KMS-11 (cell line): Measurements from ENCODE around the gene GPR18.
"Not testable (repeated sequence)": the region's sequence is repeated elsewhere in the genome, so short reads cannot be mapped to it uniquely, and the experiment has no call there.

Source experiments
- H2AFZ ChIP-seq: fragments of 200-600 bp; sonication (generic); 2 replicates; pipeline ENCODE4 v1.6.1; 2016; ENCODE audit warnings: antibody characterized with exemption, mixed run types, low read depth
- H3K27ac ChIP-seq: fragments of 200-600 bp; sonication (generic); 2 replicates; pipeline ENCODE4 v1.6.1; 2016; ENCODE audit warnings: mild to moderate bottlenecking, mixed run types
- H3K27me3 ChIP-seq: fragments of 200-600 bp; sonication (generic); 2 replicates; pipeline ENCODE4 v1.6.1; 2017; ENCODE audit warnings: mild to moderate bottlenecking, low read depth, mixed run types, moderate library complexity; ENCODE audit not compliant: insufficient read depth
- H3K36me3 ChIP-seq: fragments of 200-600 bp; sonication (generic); 2 replicates; pipeline ENCODE4 v1.6.1; 2017; ENCODE audit warnings: mild to moderate bottlenecking, mixed run types; ENCODE audit not compliant: insufficient read depth
- H3K4me1 ChIP-seq: fragments of 200-600 bp; sonication (generic); 2 replicates; pipeline ENCODE4 v1.6.1; 2016; ENCODE audit warnings: mild to moderate bottlenecking, low read depth, mixed run types; ENCODE audit not compliant: poor library complexity, severe bottlenecking
- H3K4me2 ChIP-seq: fragments of 200-600 bp; sonication (generic); 2 replicates; pipeline ENCODE4 v1.7.0; 2016; ENCODE audit warnings: mild to moderate bottlenecking, mixed run types
- H3K4me3 ChIP-seq: fragments of 200-600 bp; sonication (generic); IDR thresholded peaks from 2 replicates; pipeline ENCODE4 v1.6.1; 2017; ENCODE audit warnings: low read depth, low read length, mixed read lengths; ENCODE audit not compliant: insufficient read depth
- H3K79me2 ChIP-seq: fragments of 200-600 bp; sonication (generic); 2 replicates; pipeline ENCODE4 v1.6.1; 2016; ENCODE audit warnings: low read depth, mixed run types; ENCODE audit not compliant: insufficient read depth
- H3K9ac ChIP-seq: fragments of 200-600 bp; sonication (generic); 2 replicates; pipeline ENCODE4 v1.6.1; 2016; ENCODE audit warnings: mild to moderate bottlenecking, mixed run types
- H4K20me1 ChIP-seq: fragments of 200-600 bp; sonication (generic); 2 replicates; pipeline ENCODE4 v1.6.1; 2016; ENCODE audit warnings: mild to moderate bottlenecking, mixed run types; ENCODE audit not compliant: insufficient read depth
- TF ChIP-seq, protein P1 (sequence below): fragments of 200-600 bp; sonication (generic); conservative IDR thresholded peaks from 2 replicates; pipeline ENCODE4 v1.6.1; 2017; ENCODE audit warnings: low read depth, mild to moderate bottlenecking, antibody characterized with exemption, low read length, moderate library complexity, mixed read lengths

GPR18 gene

DNA sequence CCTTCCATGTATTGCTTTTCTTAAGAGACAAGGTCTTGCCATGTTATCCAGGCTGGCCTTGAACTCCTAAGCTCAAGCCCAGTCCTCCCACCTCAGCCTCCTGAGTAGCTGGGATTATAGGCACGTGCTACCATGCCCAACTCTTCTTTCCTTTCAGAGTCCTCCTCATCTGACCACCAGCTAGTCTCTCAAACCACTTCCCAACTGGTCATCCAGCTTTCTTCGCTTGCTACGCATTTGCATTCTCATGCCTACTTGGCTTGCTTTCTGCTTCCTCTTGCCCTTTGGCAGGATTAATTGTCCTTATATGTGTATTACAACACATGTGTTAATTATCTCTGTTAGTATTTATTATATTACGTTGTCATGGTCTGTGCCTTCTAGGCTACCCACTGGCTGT, 6.3 kb downstream of the GPR18 start:
- Histone ChIP-seq H3K27me3 (no peaks in the 10 kb centered on the region), H3K36me3 (no peaks in the 10 kb centered on the region), H4K20me1 (no peaks in the 10 kb centered on the region), H3K4me1 (no peaks in the 10 kb centered on the region), H2AFZ (no peak overlapping the region), H3K9ac (no peak overlapping the region), H3K27ac (no peak overlapping the region), H3K4me2 (no peak overlapping the region), H3K79me2 (no peaks in the 10 kb centered on the region), H3K4me3 (no peak overlapping the region)
- TF ChIP-seq, protein P1, sequence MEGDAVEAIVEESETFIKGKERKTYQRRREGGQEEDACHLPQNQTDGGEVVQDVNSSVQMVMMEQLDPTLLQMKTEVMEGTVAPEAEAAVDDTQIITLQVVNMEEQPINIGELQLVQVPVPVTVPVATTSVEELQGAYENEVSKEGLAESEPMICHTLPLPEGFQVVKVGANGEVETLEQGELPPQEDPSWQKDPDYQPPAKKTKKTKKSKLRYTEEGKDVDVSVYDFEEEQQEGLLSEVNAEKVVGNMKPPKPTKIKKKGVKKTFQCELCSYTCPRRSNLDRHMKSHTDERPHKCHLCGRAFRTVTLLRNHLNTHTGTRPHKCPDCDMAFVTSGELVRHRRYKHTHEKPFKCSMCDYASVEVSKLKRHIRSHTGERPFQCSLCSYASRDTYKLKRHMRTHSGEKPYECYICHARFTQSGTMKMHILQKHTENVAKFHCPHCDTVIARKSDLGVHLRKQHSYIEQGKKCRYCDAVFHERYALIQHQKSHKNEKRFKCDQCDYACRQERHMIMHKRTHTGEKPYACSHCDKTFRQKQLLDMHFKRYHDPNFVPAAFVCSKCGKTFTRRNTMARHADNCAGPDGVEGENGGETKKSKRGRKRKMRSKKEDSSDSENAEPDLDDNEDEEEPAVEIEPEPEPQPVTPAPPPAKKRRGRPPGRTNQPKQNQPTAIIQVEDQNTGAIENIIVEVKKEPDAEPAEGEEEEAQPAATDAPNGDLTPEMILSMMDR = no peak

DNA sequence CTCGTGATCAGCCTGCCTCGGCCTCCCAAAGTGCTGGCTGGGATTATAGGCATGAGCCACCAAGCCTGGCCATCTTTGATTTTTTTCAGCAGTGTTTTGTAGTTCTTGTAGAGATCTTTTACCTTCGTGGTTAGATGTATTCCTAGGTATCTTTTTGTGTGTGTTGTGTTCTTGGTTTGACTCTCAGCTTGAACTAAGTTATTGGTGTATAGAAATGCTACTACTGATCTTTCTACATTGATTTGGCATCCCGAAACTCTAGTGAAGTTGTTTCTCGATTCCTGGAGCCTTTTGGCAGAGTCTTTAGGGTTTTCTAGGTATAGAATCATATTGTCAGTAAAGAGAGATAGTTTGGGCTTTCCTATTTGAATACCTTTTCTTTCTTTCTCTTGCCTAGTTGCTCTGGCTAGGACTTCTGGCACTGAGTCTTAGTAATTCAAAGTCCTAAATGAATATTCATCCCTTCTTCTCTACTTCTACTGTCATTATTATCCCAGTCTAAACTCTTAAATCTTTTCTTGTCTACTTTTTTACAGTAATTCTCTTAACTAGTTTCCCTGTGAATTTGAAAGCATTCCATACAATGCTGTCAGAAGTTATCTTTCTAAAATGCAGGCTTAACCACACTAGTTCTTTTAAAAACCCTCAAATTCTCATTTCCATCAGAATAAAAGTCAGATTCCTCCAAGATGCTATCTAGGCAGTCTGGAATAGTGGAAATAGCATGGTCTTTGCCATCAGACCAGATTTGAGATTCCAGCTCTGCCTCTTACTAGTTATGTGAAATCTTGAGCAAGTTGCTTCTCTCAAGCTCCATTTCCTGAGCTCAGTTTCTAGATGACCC, 7.0 kb downstream of the GPR18 start:
- Histone ChIP-seq H3K4me3 (no peak overlapping the region), H2AFZ (no peak overlapping the region), H3K27me3 (no peaks in the 10 kb centered on the region), H3K27ac (no peak overlapping the region), H3K79me2 (no peaks in the 10 kb centered on the region), H3K4me1 (no peaks in the 10 kb centered on the region), H3K9ac (no peak overlapping the region), H4K20me1 (no peaks in the 10 kb centered on the region), H3K36me3 (no peaks in the 10 kb centered on the region), H3K4me2 (no peak overlapping the region)
- TF ChIP-seq, protein P1 = no peak

DNA sequence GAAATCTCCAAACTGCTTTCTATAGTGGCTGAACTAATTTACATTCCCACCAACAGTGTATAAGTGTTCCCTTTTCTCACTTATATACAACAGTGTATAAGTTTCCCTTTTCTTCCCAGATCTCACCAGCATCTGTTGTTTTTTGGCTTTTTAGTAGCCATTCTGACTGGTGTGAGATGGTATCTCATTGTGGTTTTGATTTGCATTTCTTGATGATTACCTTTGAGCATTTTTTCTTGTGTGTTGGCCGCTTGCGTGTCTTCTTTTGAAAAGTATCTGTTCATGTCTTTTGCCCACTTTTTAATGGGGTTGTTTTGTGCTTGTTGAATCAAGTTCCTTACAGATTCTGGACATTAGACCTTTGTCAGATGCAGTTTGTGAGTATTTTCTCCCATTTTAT, 8.6 kb downstream of the GPR18 start:
- H3K79me2 ChIP-seq, H3K4me1 ChIP-seq, H3K27ac ChIP-seq, H2AFZ ChIP-seq, H3K9ac ChIP-seq, H3K4me2 ChIP-seq, H3K4me3 ChIP-seq, H3K27me3 ChIP-seq, H4K20me1 ChIP-seq, H3K36me3 ChIP-seq: not testable (repeated sequence)

DNA sequence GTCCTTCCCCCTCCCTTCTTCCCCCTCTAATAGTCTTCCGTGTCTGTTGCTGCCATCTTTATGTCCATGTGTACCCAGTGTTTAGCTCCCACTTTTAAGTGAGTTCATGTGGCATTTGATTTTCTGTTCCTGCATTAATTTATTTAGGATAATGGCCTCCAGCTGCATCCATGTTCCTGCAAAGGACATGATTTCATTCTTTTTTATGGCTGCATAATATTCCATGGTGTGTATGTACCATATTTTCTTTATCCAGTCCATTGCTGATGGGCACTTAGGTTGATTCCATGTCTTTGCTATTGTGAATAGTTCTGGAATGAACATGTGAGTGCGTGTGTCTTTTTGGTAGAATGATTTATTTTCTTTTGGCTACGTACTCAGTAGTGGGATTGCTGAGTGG, 9.0 kb downstream of the GPR18 start:
- H3K27ac ChIP-seq, H3K36me3 ChIP-seq, H3K4me2 ChIP-seq, H3K79me2 ChIP-seq, H3K4me1 ChIP-seq, H3K9ac ChIP-seq, H2AFZ ChIP-seq, H4K20me1 ChIP-seq, H3K4me3 ChIP-seq, H3K27me3 ChIP-seq: not testable (repeated sequence)

DNA sequence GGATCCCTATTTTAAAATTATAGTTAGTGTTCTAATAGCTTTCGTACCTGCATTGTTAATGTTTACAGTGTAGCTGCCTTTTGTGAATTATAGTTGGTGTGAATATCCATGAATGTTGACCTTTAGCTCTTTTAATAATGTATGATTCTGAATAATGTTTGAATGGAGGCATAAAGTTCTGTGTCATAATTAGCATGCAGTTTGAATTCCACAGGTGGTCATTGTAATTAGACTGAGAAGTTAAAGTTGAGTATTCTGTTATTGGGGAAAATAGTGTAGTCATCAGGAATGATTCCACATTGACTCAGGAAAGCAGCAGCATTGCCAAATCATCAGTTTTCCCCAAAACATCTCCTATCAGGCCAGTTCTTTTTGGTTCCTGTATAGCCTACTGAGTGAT, 12.1 kb downstream of the GPR18 start:
- H3K27me3 ChIP-seq = no peaks in the 10 kb centered on the region
- H3K4me1 ChIP-seq = no peaks in the 10 kb centered on the region
- H3K9ac ChIP-seq = no peak overlapping the region
- no peaks in the 10 kb centered on the region for H3K79me2 ChIP-seq
- TF ChIP-seq, protein P1 = no peak
- H3K36me3 ChIP-seq = no peaks in the 10 kb centered on the region
- no peak overlapping the region for H3K27ac ChIP-seq
- H2AFZ ChIP-seq = no peak overlapping the region
- H4K20me1 ChIP-seq = no peaks in the 10 kb centered on the region
- no peak overlapping the region for H3K4me2 ChIP-seq
- no peak overlapping the region for H3K4me3 ChIP-seq
